Uterus (tissue), 2 donors: ENCODE measurements around the gene ZDHHC3.

ENCODE experiments used
- CTCF ChIP-seq, 4 experiments: fragments of 200-600 bp in 2 of 4; fragments of 450-650 bp in 2 of 4; sonication (generic) in 2 of 4; IDR thresholded peaks; one replicate each; pipeline ENCODE4 v1.5.1; 2016 to 2019; ENCODE audit warnings: antibody characterized with exemption in 4 of 4, mild to moderate bottlenecking in 2 of 4, moderate library complexity in 1 of 4
- POLR2A ChIP-seq, 2 donors: fragments of 450-650 bp; IDR thresholded peaks; one replicate each; pipeline ENCODE4 v1.6.1; 2016; ENCODE audit warnings: antibody characterized with exemption in 2 of 2, mild to moderate bottlenecking in 1 of 2, moderate library complexity in 1 of 2

- TF ChIP-seq CTCF (IDR thresholded peaks at IDR 0.05) (no peak), POLR2A (IDR thresholded peaks at IDR 0.05) (no peak)
Measured at GRCh38 chr3:44896440-44896839, 79.5 kb downstream of the ZDHHC3 start.
